Peyer's patch (tissue), 4 donors: ENCODE results near the gene HDC. TPM values are rescaled to one million over a fixed set of nuclear protein-coding genes. Genes with fewer than 3 reads are reported as not detected.

Experiments
- DNase-seq, 3 donors: peaks; one replicate each; pipeline ENCODE4 v3.0.0-alpha.2; 2017 to 2019
- H3K27ac ChIP-seq, 4 donors: fragments of 200-600 bp; sonication (generic); one replicate each; pipeline ENCODE4 v1.5.1; 2016 to 2019
- H3K27me3 ChIP-seq, 2 donors: fragments of 200-600 bp; sonication (generic); one replicate each; pipeline ENCODE4 v1.5.1; 2019
- H3K36me3 ChIP-seq, 3 donors: fragments of 200-600 bp; sonication (generic); one replicate each; pipeline ENCODE4 v1.5.1; 2016 to 2019
- H3K4me1 ChIP-seq, 4 donors: fragments of 200-600 bp; sonication (generic); one replicate each; pipeline ENCODE4 v1.5.1; 2016 to 2019
- H3K4me3 ChIP-seq, 4 donors: fragments of 200-600 bp; sonication (generic); 1 replicate in 3 of 4; 2 replicates in 1 of 4; pipeline ENCODE4 v1.5.1; 2016 to 2019; ENCODE audit warnings: mild to moderate bottlenecking in 1 of 4
- H3K9me3 ChIP-seq, 4 donors: fragments of 200-600 bp; sonication (generic); one replicate each; pipeline ENCODE4 v1.5.1; 2016 to 2019; ENCODE audit warnings: mild to moderate bottlenecking in 1 of 4
- CTCF ChIP-seq, 6 experiments: fragments of 450-650 bp in 4 of 6; fragments of 200-600 bp in 2 of 6; sonication (generic) in 1 of 6; IDR thresholded peaks; one replicate each; pipeline ENCODE4 v1.5.1; 2017 to 2019; ENCODE audit warnings: antibody characterized with exemption in 6 of 6, mild to moderate bottlenecking in 3 of 6, moderate library complexity in 1 of 6
- POLR2A ChIP-seq, 2 donors: fragments of 450-650 bp; IDR thresholded peaks; one replicate each; pipeline ENCODE4 v1.5.1; 2017; ENCODE audit warnings: antibody characterized with exemption in 2 of 2, mild to moderate bottlenecking in 2 of 2, moderate library complexity in 2 of 2
- total RNA-seq, 4 donors: library from RNA; depleted of rRNA; stranded (reverse); fragments of >200 nt; gene quantifications; one replicate each; pipeline ENCODE4 v1.1.0, GENCODE V29; 2016

HDC gene
- total RNA-seq, 4 donors from 2014 or later: 0.80 to 21.5 (median 1.2) TPM; not detected in 1

GRCh38 chr15:50262533-50262932 is 3.0 kb downstream of the HDC start:
- TF ChIP-seq CTCF (IDR thresholded peaks at IDR 0.05): no peak
- TF ChIP-seq POLR2A (IDR thresholded peaks at IDR 0.05): no peak
- Histone ChIP-seq H3K9me3 (no peaks in the 10 kb centered on the region), H3K4me1 (no peaks in the 10 kb centered on the region), H3K27ac (no peak overlapping the region), H3K27me3 (no peaks in the 10 kb centered on the region), H3K4me3 (no peak overlapping the region), H3K36me3 (no peaks in the 10 kb centered on the region)
- peak in 1 of 3 donors; percentile 51 for DNase-seq

DNA sequence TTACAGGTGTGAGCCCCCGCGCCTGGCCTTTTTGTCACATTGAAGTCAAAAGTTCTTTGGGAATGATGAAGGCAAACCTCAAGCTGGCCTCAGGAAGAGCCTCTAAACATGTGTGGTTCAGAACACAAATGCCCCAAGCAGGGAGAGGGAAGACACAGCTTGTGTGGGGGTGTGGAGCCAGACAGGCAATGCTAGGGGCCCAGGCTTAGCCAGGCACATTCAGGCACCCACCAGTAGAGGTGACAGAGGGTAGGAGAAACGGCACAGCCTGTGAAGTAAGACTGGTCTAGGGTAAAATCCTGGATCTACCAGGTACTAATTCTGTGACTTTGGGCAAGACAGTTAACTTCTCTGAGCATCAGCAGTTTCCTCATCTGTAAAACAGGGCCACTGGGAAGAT is 3.5 kb downstream of the HDC start:
- no peaks in the 10 kb centered on the region for H3K27me3 ChIP-seq
- no peak overlapping the region for H3K27ac ChIP-seq
- H3K36me3 ChIP-seq: no peaks in the 10 kb centered on the region
- H3K9me3 ChIP-seq: no peaks in the 10 kb centered on the region
- DNase-seq: no peak
- TF ChIP-seq CTCF (IDR thresholded peaks at IDR 0.05): no peak
- no peak for TF ChIP-seq POLR2A (IDR thresholded peaks at IDR 0.05)
- no peaks in the 10 kb centered on the region for H3K4me1 ChIP-seq
- no peak overlapping the region for H3K4me3 ChIP-seq

GRCh38 chr15:50260969-50261496 is 4.5 kb downstream of the HDC start:
- Histone ChIP-seq H3K36me3 (no peaks in the 10 kb centered on the region), H3K27ac (no peak overlapping the region), H3K4me1 (no peaks in the 10 kb centered on the region), H3K4me3 (no peak overlapping the region), H3K9me3 (no peaks in the 10 kb centered on the region), H3K27me3 (no peaks in the 10 kb centered on the region)
- DNase-seq: no peak
- no peak for TF ChIP-seq POLR2A (IDR thresholded peaks at IDR 0.05)
- no peak for TF ChIP-seq CTCF (IDR thresholded peaks at IDR 0.05)

- TF ChIP-seq CTCF (IDR thresholded peaks at IDR 0.05) (no peak), POLR2A (IDR thresholded peaks at IDR 0.05) (no peak)
- H3K36me3 ChIP-seq: no peaks in the 10 kb centered on the region
- DNase-seq: no peak
- H3K4me3 ChIP-seq: no peak overlapping the region
- H3K9me3 ChIP-seq: no peaks in the 10 kb centered on the region
- no peaks in the 10 kb centered on the region for H3K4me1 ChIP-seq
- no peaks in the 10 kb centered on the region for H3K27me3 ChIP-seq
- H3K27ac ChIP-seq: no peak overlapping the region
Observed at GRCh38 chr15:50259276-50259675, 6.2 kb downstream of the HDC start.

GRCh38 chr15:50257924-50258323 is 7.6 kb downstream of the HDC start:
- no peak overlapping the region for H3K4me3 ChIP-seq
- H3K4me1 ChIP-seq: no peaks in the 10 kb centered on the region
- H3K9me3 ChIP-seq: no peaks in the 10 kb centered on the region
- TF ChIP-seq POLR2A (IDR thresholded peaks at IDR 0.05): no peak
- no peak for TF ChIP-seq CTCF (IDR thresholded peaks at IDR 0.05)
- no peak overlapping the region for H3K27ac ChIP-seq
- no peaks in the 10 kb centered on the region for H3K27me3 ChIP-seq
- DNase-seq: no peak
- H3K36me3 ChIP-seq: no peaks in the 10 kb centered on the region

- no peaks in the 10 kb centered on the region for H3K9me3 ChIP-seq
Observed at GRCh38 chr15:50257332-50257731, 8.2 kb downstream of the HDC start.

More at GRCh38 chr15:50257332-50257731, 8.2 kb downstream of the HDC start:
- H3K4me1 ChIP-seq: no peaks in the 10 kb centered on the region
- H3K36me3 ChIP-seq: no peaks in the 10 kb centered on the region
- no peak for DNase-seq
- H3K4me3 ChIP-seq: no peak overlapping the region
- no peaks in the 10 kb centered on the region for H3K27me3 ChIP-seq
- TF ChIP-seq POLR2A (IDR thresholded peaks at IDR 0.05) (no peak), CTCF (IDR thresholded peaks at IDR 0.05) (no peak)
- H3K27ac ChIP-seq: no peak overlapping the region
